Peyer's patch (tissue), 4 donors: Measurements from ENCODE around the gene PKLR. TPM values are rescaled to one million over a fixed set of nuclear protein-coding genes. Genes with fewer than 3 reads are reported as not detected.
A peak's percentile ranks its signal among the peaks of the same experiment; 100 is the strongest.

Source experiments
- DNase-seq, 3 donors: peaks; one replicate each; pipeline ENCODE4 v3.0.0-alpha.2; 2017 to 2019
- H3K27ac ChIP-seq, 4 donors: fragments of 200-600 bp; sonication (generic); one replicate each; pipeline ENCODE4 v1.5.1; 2016 to 2019
- H3K27me3 ChIP-seq, 2 donors: fragments of 200-600 bp; sonication (generic); one replicate each; pipeline ENCODE4 v1.5.1; 2019
- H3K36me3 ChIP-seq, 3 donors: fragments of 200-600 bp; sonication (generic); one replicate each; pipeline ENCODE4 v1.5.1; 2016 to 2019
- H3K4me1 ChIP-seq, 4 donors: fragments of 200-600 bp; sonication (generic); one replicate each; pipeline ENCODE4 v1.5.1; 2016 to 2019
- H3K4me3 ChIP-seq, 4 donors: fragments of 200-600 bp; sonication (generic); 1 replicate in 3 of 4; 2 replicates in 1 of 4; pipeline ENCODE4 v1.5.1; 2016 to 2019; ENCODE audit warnings: mild to moderate bottlenecking in 1 of 4
- H3K9me3 ChIP-seq, 4 donors: fragments of 200-600 bp; sonication (generic); one replicate each; pipeline ENCODE4 v1.5.1; 2016 to 2019; ENCODE audit warnings: mild to moderate bottlenecking in 1 of 4
- CTCF ChIP-seq, 6 experiments: fragments of 450-650 bp in 4 of 6; fragments of 200-600 bp in 2 of 6; sonication (generic) in 1 of 6; IDR thresholded peaks; one replicate each; pipeline ENCODE4 v1.5.1; 2017 to 2019; ENCODE audit warnings: antibody characterized with exemption in 6 of 6, mild to moderate bottlenecking in 3 of 6, moderate library complexity in 1 of 6
- POLR2A ChIP-seq, 2 donors: fragments of 450-650 bp; IDR thresholded peaks; one replicate each; pipeline ENCODE4 v1.5.1; 2017; ENCODE audit warnings: antibody characterized with exemption in 2 of 2, mild to moderate bottlenecking in 2 of 2, moderate library complexity in 2 of 2
- total RNA-seq, 4 donors: library from RNA; depleted of rRNA; stranded (reverse); fragments of >200 nt; gene quantifications; one replicate each; pipeline ENCODE4 v1.1.0, GENCODE V29; 2016

Gene PKLR
- total RNA-seq, 4 donors from 2014 or later, result 35.7 to 50.5 (median 36.2) TPM; not detected in 1

- Histone ChIP-seq H3K9me3 (no peaks in the 10 kb centered on the region), H3K36me3 (no peaks in the 10 kb centered on the region), H3K27me3 (no peaks in the 10 kb centered on the region), H3K27ac (peak overlapping the region in 1 of 4 donors; percentile 26), H3K4me1 (peaks cover 0 to 6% (median 4%) of the 10 kb centered on the region in 4 donors), H3K4me3 (peak overlapping the region in 1 of 4 donors; percentile 28)
- no peak for DNase-seq
- TF ChIP-seq POLR2A (IDR thresholded peaks at IDR 0.05) (no peak), CTCF (IDR thresholded peaks at IDR 0.05) (no peak)
These were observed 3.4 kb upstream of the PKLR start for GRCh38 chr1:155304558-155305063.

GRCh38 chr1:155300553-155301329 is 497 bp downstream of the PKLR start:
- peak overlapping the region in 2 of 4 donors; percentile 43 to 75 for H3K27ac ChIP-seq
- DNase-seq, result peak in 2 of 3 donors; percentile 80 to 88
- H3K36me3 ChIP-seq, result no peaks in the 10 kb centered on the region
- H3K4me3 ChIP-seq, result peak overlapping the region in 1 of 4 donors; percentile 20
- no peaks in the 10 kb centered on the region for H3K9me3 ChIP-seq
- TF ChIP-seq CTCF (IDR thresholded peaks at IDR 0.05), result peak in 3 of 6 experiments; percentile 26 to 50 (median 39)
- peak in 1 of 2 donors; percentile 79 for TF ChIP-seq POLR2A (IDR thresholded peaks at IDR 0.05)
- H3K27me3 ChIP-seq, result no peaks in the 10 kb centered on the region
- H3K4me1 ChIP-seq, result no peaks in the 10 kb centered on the region

- H3K27ac ChIP-seq, result peak overlapping the region in 2 of 4 donors; percentile 43 to 75
- DNase-seq, result no peak
- TF ChIP-seq POLR2A (IDR thresholded peaks at IDR 0.05) (no peak), CTCF (IDR thresholded peaks at IDR 0.05) (no peak)
- H3K9me3 ChIP-seq, result no peaks in the 10 kb centered on the region
- H3K36me3 ChIP-seq, result no peaks in the 10 kb centered on the region
- H3K27me3 ChIP-seq, result no peaks in the 10 kb centered on the region
- peak overlapping the region in 1 of 4 donors; percentile 20 for H3K4me3 ChIP-seq
- no peaks in the 10 kb centered on the region for H3K4me1 ChIP-seq
These were observed 1.2 kb downstream of the PKLR start for GRCh38 chr1:155300024-155300423.

GRCh38 chr1:155297384-155297783 is 3.9 kb downstream of the PKLR start:
- no peak for DNase-seq
- H3K27ac ChIP-seq, result no peak overlapping the region
- H3K9me3 ChIP-seq, result no peaks in the 10 kb centered on the region
- H3K4me3 ChIP-seq, result no peak overlapping the region
- TF ChIP-seq POLR2A (IDR thresholded peaks at IDR 0.05) (no peak), CTCF (IDR thresholded peaks at IDR 0.05) (no peak)
- H3K36me3 ChIP-seq, result no peaks in the 10 kb centered on the region
- no peaks in the 10 kb centered on the region for H3K27me3 ChIP-seq
- no peaks in the 10 kb centered on the region for H3K4me1 ChIP-seq

- Histone ChIP-seq H3K4me3 (no peak overlapping the region), H3K27ac (no peak overlapping the region), H3K9me3 (no peaks in the 10 kb centered on the region), H3K4me1 (no peaks in the 10 kb centered on the region), H3K27me3 (no peaks in the 10 kb centered on the region), H3K36me3 (no peaks in the 10 kb centered on the region)
- TF ChIP-seq POLR2A (IDR thresholded peaks at IDR 0.05) (no peak), CTCF (IDR thresholded peaks at IDR 0.05) (no peak)
- DNase-seq, result no peak
These were observed 4.6 kb downstream of the PKLR start for GRCh38 chr1:155296661-155297060.
